ENCODE data around the gene WSCD2. TPM values are rescaled to one million over a fixed set of nuclear protein-coding genes. Genes with fewer than 3 reads are reported as not detected.

WSCD2 gene
- polyA plus RNA-seq, 1 of the 3 experiments (the other 2 are of a cell fraction), result 0.03 TPM

DNA sequence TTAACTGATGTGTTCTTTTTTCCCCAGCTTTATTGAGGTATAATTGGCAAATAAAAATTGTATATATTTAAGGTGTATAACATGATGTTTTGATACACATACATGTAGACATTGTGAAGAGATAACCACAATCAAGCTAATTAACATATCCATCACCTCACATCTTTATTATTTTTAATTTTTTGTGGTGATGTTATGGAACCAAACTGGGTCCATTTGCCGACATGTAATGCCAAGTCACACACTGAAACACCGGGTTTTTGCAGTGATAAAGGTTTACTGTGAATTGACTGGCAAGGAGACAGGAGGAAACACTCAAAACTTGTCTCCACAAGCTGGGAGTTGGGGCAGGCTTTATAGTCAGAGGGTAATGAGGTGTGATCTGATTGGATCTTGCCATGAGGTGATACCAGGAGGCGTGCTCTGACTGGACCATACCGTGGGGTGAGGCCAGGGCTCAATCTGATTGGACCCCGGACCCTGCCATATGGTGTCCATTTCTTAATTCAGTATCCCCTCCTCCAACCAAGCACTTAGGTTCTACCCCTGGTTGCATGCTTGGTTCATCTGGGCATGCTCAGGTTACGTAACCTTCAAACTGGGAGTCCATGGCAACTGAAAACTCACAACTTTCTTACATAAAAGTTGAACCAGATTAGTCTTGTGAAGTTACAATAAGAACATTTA lies 11.8 kb upstream of the WSCD2 start:
- Histone ChIP-seq H3K4me2 (no peak overlapping the region), H3F3A (replicated peaks; ENCODE audit: insufficient read depth) (no peaks in the 10 kb centered on the region), H3K27ac (ENCODE audit: low read depth in 2 of 2, low read length in 1 of 2) (no peak overlapping the region), H3K9me3 (no peaks in the 10 kb centered on the region), H3K4me1 (ENCODE audit: control insufficient read depth in 1 of 2, insufficient read depth in 2 of 2, low read depth in 1 of 2, low read length in 1 of 2) (peaks cover 0 to 8% of the 10 kb centered on the region in 2 experiments; a peak in 1 of 4 replicates), H3K9ac (no peak overlapping the region), H3K4me3 (ENCODE audit: low read depth in 2 of 2, low read length in 1 of 2) (no peak overlapping the region), H3K9me2 (no peaks in the 10 kb centered on the region), H3K79me2 (ENCODE audit: insufficient read depth) (no peaks in the 10 kb centered on the region), H4K20me1 (ENCODE audit: insufficient read depth) (no peaks in the 10 kb centered on the region), H3K36me3 (replicated peaks in 1 of 2; ENCODE audit: control insufficient read depth in 1 of 2, insufficient read depth in 2 of 2, low read length in 1 of 2) (no peaks in the 10 kb centered on the region), H3K27me3 (ENCODE audit: insufficient read depth) (no peaks in the 10 kb centered on the region), H2AFZ (ENCODE audit: low read depth) (no peak overlapping the region)
- ChIA-PET POLR2A (interaction anchor here (0.5 to 0.6 kb wide), 2 partner anchors 216 to 1533 kb away, joined by 3 to 4 read pairs; no protein-coding TSS in a partner anchor), CTCF (interaction anchor here (1.0 to 5.4 kb wide), 2 partner anchors 11 to 125 kb away, joined by 3 to 27 read pairs; partner anchors contain the start of gene WSCD2)
- DNase-seq, result no peak
- WGBS (ENCODE audit: low lambda C conversion rate), result 25% methylated on average over 6 of the region's 6 CpGs
- TF ChIP-seq TEAD4 (IDR thresholded peaks at IDR 0.05; ENCODE audit: borderline replicate concordance, insufficient read depth), result no peak
- TF ChIP-seq RXRA (IDR thresholded peaks at IDR 0.05; ENCODE audit: borderline replicate concordance, low read depth), result no peak
- no peak for TF ChIP-seq FOXJ3 (CRISPR knock-in tag; IDR thresholded peaks at IDR 0.05)
- TF ChIP-seq JUND (IDR thresholded peaks at IDR 0.05), result no peak
- TF ChIP-seq NFIC (IDR thresholded peaks at IDR 0.05; ENCODE audit: borderline replicate concordance), result no peak
- no peak for TF ChIP-seq RFX5 (IDR thresholded peaks at IDR 0.05; ENCODE audit: low read length)
- no peak for TF ChIP-seq TCF12 (IDR thresholded peaks at IDR 0.05)
- TF ChIP-seq, protein P1, sequence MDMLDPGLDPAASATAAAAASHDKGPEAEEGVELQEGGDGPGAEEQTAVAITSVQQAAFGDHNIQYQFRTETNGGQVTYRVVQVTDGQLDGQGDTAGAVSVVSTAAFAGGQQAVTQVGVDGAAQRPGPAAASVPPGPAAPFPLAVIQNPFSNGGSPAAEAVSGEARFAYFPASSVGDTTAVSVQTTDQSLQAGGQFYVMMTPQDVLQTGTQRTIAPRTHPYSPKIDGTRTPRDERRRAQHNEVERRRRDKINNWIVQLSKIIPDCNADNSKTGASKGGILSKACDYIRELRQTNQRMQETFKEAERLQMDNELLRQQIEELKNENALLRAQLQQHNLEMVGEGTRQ (IDR thresholded peaks at IDR 0.05; ENCODE audit: borderline replicate concordance, low read depth, low read length), result no peak
- TF ChIP-seq, protein P2, sequence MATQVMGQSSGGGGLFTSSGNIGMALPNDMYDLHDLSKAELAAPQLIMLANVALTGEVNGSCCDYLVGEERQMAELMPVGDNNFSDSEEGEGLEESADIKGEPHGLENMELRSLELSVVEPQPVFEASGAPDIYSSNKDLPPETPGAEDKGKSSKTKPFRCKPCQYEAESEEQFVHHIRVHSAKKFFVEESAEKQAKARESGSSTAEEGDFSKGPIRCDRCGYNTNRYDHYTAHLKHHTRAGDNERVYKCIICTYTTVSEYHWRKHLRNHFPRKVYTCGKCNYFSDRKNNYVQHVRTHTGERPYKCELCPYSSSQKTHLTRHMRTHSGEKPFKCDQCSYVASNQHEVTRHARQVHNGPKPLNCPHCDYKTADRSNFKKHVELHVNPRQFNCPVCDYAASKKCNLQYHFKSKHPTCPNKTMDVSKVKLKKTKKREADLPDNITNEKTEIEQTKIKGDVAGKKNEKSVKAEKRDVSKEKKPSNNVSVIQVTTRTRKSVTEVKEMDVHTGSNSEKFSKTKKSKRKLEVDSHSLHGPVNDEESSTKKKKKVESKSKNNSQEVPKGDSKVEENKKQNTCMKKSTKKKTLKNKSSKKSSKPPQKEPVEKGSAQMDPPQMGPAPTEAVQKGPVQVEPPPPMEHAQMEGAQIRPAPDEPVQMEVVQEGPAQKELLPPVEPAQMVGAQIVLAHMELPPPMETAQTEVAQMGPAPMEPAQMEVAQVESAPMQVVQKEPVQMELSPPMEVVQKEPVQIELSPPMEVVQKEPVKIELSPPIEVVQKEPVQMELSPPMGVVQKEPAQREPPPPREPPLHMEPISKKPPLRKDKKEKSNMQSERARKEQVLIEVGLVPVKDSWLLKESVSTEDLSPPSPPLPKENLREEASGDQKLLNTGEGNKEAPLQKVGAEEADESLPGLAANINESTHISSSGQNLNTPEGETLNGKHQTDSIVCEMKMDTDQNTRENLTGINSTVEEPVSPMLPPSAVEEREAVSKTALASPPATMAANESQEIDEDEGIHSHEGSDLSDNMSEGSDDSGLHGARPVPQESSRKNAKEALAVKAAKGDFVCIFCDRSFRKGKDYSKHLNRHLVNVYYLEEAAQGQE (IDR thresholded peaks at IDR 0.05; ENCODE audit: low read depth, low read length), result no peak
- TF ChIP-seq, protein P3, sequence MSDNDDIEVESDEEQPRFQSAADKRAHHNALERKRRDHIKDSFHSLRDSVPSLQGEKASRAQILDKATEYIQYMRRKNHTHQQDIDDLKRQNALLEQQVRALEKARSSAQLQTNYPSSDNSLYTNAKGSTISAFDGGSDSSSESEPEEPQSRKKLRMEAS (IDR thresholded peaks at IDR 0.05; ENCODE audit: low read depth), result no peak

DNA sequence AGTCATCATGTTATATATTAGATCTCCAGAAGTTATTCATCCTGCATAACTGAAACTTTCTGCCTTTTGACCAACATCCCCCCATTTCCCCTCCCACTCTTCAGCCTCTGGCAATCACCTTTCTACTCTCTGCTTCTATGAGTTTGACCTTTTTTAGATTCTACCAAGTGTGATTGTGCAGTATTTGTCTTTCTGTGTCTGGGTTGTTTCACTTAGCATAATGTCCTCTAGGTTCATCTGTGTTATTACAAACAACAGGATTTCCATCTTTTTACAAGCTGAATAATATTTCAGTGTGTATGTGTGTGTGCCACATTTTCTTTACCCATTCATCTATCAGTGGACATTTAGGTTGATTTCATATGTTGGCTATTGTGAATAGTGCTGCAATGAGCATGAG lies 11.2 kb upstream of the WSCD2 start:
- H3K9ac ChIP-seq, result no peak overlapping the region
- CTCF ChIA-PET, result interaction anchor here (1.0 to 5.4 kb wide), 3 partner anchors 11 to 126 kb away, joined by 3 to 27 read pairs (median 3); partner anchors contain the start of gene WSCD2
- no peak overlapping the region for H3K4me3 ChIP-seq (ENCODE audit: low read depth in 2 of 2, low read length in 1 of 2)
- H2AFZ ChIP-seq (ENCODE audit: low read depth), result no peak overlapping the region
- TF ChIP-seq YY1 (IDR thresholded peaks at IDR 0.05; ENCODE audit: low read depth) (no peak), NRF1 (IDR thresholded peaks at IDR 0.05; ENCODE audit: low read depth, low read length) (no peak)
- TF ChIP-seq, protein P3 (IDR thresholded peaks at IDR 0.05; ENCODE audit: low read depth), result no peak
- DNase-seq, result no peak
- H3K9me3 ChIP-seq, result no peaks in the 10 kb centered on the region
- H3K79me2 ChIP-seq (ENCODE audit: insufficient read depth), result no peaks in the 10 kb centered on the region
- no peaks in the 10 kb centered on the region for H4K20me1 ChIP-seq (ENCODE audit: insufficient read depth)
- no peaks in the 10 kb centered on the region for H3K9me2 ChIP-seq
- no peak overlapping the region for H3K27ac ChIP-seq (ENCODE audit: low read depth in 2 of 2, low read length in 1 of 2)
- no peaks in the 10 kb centered on the region for H3F3A ChIP-seq (replicated peaks; ENCODE audit: insufficient read depth)
- no peaks in the 10 kb centered on the region for H3K36me3 ChIP-seq (replicated peaks in 1 of 2; ENCODE audit: control insufficient read depth in 1 of 2, insufficient read depth in 2 of 2, low read length in 1 of 2)
- H3K4me1 ChIP-seq (ENCODE audit: control insufficient read depth in 1 of 2, insufficient read depth in 2 of 2, low read depth in 1 of 2, low read length in 1 of 2), result peaks cover 0 to 5% of the 10 kb centered on the region in 2 experiments; a peak in 1 of 4 replicates
- no peak overlapping the region for H3K4me2 ChIP-seq
- H3K27me3 ChIP-seq (ENCODE audit: insufficient read depth), result no peaks in the 10 kb centered on the region
- POLR2A ChIA-PET, result interaction anchor here (0.5 kb wide), 1 partner anchor 217 kb away, joined by 4 read pairs; no protein-coding TSS in a partner anchor

Data from SK-N-SH (cell line).